ENCODE data around the gene RNASE4.
"Not testable (repeated sequence)": the region's sequence is repeated elsewhere in the genome, so short reads cannot be mapped to it uniquely, and the experiment has no call there.

RNASE4 gene

GRCh38 chr14:20698934-20699333 is 14.6 kb downstream of the RNASE4 start:
- DNase-seq (ENCODE audit: low read depth) = no peak

- no peak for DNase-seq (ENCODE audit: low read depth)
Measured at GRCh38 chr14:20699931-20700330, 15.6 kb downstream of the RNASE4 start.

- DNase-seq (ENCODE audit: low read depth) = not testable (repeated sequence)
Measured at GRCh38 chr14:20700965-20701364, 16.6 kb downstream of the RNASE4 start.

- DNase-seq (ENCODE audit: low read depth) = no peak
Measured at GRCh38 chr14:20706657-20707355, 22.4 kb downstream of the RNASE4 start.

GRCh38 chr14:20707622-20708021 is 23.3 kb downstream of the RNASE4 start:
- no peak for DNase-seq (ENCODE audit: low read depth)

GRCh38 chr14:20711261-20711660 is 26.9 kb downstream of the RNASE4 start:
- DNase-seq (ENCODE audit: low read depth) = no peak

DNA sequence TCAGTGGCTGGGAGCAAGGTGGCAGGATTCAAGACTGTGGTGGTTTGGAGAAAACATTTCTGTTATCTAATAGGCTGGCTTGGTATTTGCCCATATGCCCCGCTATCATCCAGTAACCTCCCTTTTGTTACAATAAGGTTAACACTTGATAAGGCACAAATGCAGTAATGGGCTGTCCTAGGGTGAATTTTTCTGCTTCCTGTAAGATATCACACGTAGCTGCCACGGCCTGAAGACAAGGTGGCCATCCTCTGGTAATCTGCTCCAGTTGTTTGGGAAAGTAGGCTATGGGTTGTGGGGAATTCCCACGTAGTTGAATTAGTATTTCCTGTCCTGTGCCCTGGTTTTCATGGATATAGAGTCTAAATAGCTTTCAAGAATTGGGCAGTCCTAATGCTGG is 27.3 kb downstream of the RNASE4 start:
- no peak for DNase-seq (ENCODE audit: low read depth)

GRCh38 chr14:20712904-20713303 is 28.5 kb downstream of the RNASE4 start:
- no peak for DNase-seq (ENCODE audit: low read depth)

- DNase-seq (ENCODE audit: low read depth) = no peak
Measured at GRCh38 chr14:20714593-20715250, 30.4 kb downstream of the RNASE4 start.

DNA sequence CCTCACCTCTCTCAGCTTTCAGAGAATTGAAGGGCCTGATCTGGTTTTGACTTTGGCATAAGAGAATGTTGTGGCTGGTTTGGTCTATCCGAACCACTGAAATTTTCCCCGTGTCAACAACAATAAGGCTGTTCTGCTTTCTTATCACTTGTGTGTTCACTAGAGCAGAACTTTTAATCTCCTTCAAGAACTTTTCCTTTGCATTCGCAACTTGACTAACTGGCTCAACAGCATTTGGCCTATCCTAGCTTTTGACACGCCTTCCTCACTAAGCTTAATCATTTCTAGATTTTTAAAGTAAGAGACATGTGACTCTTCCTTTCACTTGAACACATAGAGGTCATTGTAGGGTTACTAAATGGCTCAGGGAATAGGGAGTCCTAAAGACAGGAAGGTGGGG is 35.4 kb downstream of the RNASE4 start:
- no peak for DNase-seq (ENCODE audit: low read depth)

DNA sequence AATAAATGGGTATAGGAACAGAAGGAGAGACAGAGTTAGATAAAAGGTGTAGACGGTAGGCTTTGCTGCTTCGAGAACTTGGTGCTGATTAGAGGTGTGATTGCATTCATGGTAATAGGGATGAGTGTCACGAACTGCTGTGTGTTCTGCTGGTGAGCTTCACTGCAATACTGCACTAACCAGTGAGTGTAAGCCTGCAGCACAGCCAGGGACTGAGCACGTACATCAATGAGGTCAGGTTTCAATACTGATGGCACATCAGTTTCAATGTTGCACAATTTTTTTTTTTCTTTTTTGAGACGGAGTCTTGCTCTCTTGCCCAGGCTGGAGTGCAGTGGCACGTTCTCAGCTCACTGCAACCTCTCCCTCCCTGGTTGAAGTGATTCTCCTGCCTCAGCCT is 36.4 kb downstream of the RNASE4 start:
- no peak for DNase-seq (ENCODE audit: low read depth)

DNA sequence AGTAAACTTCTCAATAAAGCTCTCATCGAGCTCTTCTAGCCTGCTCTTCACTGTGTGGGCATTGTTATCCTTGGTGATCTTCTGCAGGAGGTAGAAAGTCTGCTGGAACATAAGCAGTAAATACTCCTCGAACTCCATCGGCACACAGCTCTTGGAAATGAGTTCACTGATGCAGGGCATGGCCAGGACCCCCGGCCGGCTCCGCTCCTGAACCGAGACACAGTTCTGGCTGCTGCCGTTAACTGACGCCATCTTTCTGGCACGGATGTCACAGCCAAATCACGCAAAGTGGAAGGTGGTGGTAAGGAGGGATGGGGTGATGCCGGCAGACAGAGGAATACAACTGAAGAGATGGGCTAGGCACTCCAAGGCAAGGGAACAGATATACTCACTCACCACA is 37.7 kb downstream of the RNASE4 start:
- DNase-seq (ENCODE audit: low read depth) = no peak

- DNase-seq (ENCODE audit: low read depth) = no peak
Measured at GRCh38 chr14:20723488-20723887, 39.1 kb downstream of the RNASE4 start.

DNA sequence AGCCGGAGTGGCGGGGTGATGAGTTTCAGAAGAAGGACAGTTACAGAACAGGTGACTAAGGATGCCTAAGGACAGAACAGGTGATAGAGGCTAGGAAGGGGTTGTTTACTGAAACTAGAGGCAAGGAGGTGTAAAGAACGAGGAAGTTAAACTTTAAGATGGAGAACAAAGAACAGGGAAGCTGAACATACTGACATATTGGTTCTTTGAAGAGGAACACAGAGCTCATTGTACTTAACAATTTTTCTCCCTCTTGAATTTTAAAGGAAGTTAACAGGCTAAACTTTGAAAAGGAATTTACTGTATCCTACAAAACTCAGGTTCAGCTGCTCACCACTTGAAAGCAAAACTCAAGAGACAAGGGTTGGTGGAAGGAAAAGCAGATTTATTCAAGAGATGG is 41.8 kb downstream of the RNASE4 start:
- not testable (repeated sequence) for DNase-seq (ENCODE audit: low read depth)

DNA sequence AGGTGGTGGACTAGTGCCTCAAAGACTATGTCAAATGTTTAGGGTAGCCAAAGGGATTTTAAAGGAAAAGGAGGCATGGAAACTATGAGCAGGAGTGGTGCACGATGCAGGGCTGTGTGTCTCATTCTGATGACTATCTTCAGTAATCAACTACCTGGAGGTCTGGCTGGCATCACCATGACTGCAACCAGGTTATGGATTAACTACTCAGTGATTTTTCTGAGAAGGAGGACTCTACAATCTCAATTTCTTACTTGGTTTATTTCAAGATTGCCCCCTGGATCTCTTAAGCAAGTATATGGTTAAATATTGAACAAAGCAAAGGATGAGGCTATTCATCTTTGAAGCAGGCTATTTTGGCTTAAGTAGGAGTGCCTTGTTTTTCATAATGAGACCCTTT is 42.2 kb downstream of the RNASE4 start:
- DNase-seq (ENCODE audit: low read depth) = no peak

DNA sequence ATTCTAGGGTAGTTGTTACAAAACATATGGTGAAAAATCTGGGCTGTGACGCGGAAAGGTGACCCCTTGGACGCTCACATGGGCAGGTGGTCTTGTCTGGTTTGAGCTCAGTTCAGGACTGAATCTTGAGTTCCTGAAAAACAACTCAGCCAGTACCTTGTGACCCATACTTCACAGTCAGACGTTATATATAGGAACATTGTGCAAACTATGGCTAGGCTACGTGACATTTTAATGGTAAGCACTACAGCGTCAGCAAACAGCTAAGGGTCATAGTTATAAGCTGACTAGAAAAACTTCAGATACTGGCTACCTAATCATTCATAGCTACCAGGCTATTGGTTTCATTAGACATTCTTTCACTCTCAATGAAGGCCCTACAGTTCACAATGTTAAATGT is 46.5 kb downstream of the RNASE4 start:
- no peak for DNase-seq (ENCODE audit: low read depth)

GRCh38 chr14:20732477-20732876 is 48.1 kb downstream of the RNASE4 start:
- DNase-seq (ENCODE audit: low read depth) = no peak

DNA sequence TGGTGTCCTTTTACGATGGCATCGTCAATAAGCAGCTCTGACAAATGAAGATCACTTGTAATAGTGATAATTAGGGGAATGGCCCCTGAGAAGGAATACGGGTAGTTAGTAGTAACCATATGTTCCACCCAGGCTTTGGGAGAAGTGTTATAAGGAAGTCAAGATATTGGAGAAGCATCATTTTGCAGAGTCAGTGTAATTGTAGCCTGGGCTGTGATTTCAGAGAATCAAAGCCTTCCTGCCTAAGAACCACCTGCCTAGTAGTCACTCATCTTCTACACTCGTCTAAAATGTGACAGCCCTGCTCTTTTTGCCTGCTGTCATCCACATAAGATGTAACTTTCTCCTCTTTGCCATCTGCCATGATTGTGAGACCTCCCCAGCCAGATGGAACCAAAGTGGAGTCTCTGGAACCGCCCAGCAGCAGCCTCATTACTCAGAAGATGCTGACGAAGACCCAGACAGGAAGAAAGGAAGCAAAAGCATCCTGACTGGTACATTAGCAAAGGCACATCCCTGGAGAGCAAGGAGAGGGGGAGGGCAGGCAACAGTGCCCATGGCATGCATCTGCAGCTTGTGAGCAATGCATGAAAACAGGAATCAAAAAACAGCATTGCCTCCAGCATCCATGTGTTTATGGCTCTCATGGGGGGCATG is 48.7 kb downstream of the RNASE4 start:
- DNase-seq (ENCODE audit: low read depth) = no peak

- DNase-seq (ENCODE audit: low read depth) = no peak
Measured at GRCh38 chr14:20733684-20734429, 49.5 kb downstream of the RNASE4 start.

GRCh38 chr14:20734430-20734806 is 50.1 kb downstream of the RNASE4 start:
- no peak for DNase-seq (ENCODE audit: low read depth)

DNA sequence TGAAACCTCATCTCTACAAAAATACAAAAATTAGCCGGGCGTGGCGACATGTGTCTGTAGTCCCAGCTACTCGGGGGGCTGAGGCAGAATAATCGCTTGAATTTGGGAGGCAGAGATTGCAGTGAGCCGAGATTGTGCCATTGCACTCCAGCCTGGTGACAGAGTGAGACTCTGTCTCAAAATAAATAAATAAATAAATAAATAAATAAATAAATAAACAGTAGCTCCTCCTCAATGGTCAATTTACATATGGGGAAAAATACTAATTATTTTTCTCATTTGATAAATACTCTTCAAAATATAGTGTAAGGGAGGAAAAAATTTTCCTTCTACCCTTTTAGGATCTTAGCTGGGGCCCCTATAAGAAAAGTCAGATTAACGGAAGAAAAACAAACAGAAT is 53.9 kb downstream of the RNASE4 start:
- DNase-seq (ENCODE audit: low read depth) = not testable (repeated sequence)

DNA sequence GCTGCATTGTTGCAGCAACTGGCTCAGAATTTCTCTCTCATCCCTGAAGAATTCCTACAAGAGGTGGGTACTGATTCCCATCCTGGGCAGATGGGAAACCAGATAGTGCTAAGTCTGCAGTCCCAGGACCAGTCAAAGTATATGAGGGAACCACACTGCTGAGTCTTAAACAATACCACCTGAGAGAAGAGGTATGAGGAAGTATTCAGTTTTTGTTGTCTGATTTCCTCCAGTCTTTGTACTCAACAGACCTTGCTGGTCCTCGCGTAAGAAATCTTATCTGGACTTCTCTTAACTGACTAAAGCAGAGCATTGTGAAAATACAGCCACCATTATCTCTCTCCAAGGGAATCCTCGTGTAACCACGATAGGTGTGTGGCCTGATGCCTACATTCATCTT is 57.8 kb downstream of the RNASE4 start:
- DNase-seq (ENCODE audit: low read depth) = no peak

- no peak for DNase-seq (ENCODE audit: low read depth)
Measured at GRCh38 chr14:20743556-20743955, 59.2 kb downstream of the RNASE4 start.
